Measurements from ENCODE around the gene GAL. TPM values are rescaled to one million over a fixed set of nuclear protein-coding genes. Genes with fewer than 3 reads are reported as not detected.
"Not testable (repeated sequence)": the region's sequence is repeated elsewhere in the genome, so short reads cannot be mapped to it uniquely, and the experiment has no call there.

Gene GAL
- 0.57 TPM in 1 of 2 replicates, not detected in the other for total RNA-seq (2014; rRNA removed; shearing (Covaris generic))

GRCh38 chr11:68684385-68685356 lies at the start of gene GAL:
Gene GAL (plus strand): TSS chr11:68684544. CDS start chr11:68684924, 380 bp downstream.
- no peak for DNase-seq (ENCODE audit: low spot score)

- not testable (repeated sequence) for DNase-seq (ENCODE audit: low spot score)
Measured at GRCh38 chr11:68634606-68635005, 49.7 kb upstream of the GAL start.

- not testable (repeated sequence) for DNase-seq (ENCODE audit: low spot score)
Measured at GRCh38 chr11:68635172-68635571, 49.2 kb upstream of the GAL start.

GRCh38 chr11:68635883-68636282 lies 48.5 kb upstream of the GAL start:
- DNase-seq (ENCODE audit: low spot score) = not testable (repeated sequence)

- not testable (repeated sequence) for DNase-seq (ENCODE audit: low spot score)
Measured at GRCh38 chr11:68639322-68639721, 45.0 kb upstream of the GAL start.

GRCh38 chr11:68641880-68642279 lies 42.5 kb upstream of the GAL start:
- no peak for DNase-seq (ENCODE audit: low spot score)

GRCh38 chr11:68643585-68643984 lies 40.8 kb upstream of the GAL start:
- no peak for DNase-seq (ENCODE audit: low spot score)

GRCh38 chr11:68646832-68647231 lies 37.5 kb upstream of the GAL start:
- no peak for DNase-seq (ENCODE audit: low spot score)

- no peak for DNase-seq (ENCODE audit: low spot score)
Measured at GRCh38 chr11:68649851-68650555, 34.3 kb upstream of the GAL start.

GRCh38 chr11:68650801-68651200 lies 33.5 kb upstream of the GAL start:
- no peak for DNase-seq (ENCODE audit: low spot score)

- no peak for DNase-seq (ENCODE audit: low spot score)
Measured at GRCh38 chr11:68651208-68651984, 32.9 kb upstream of the GAL start.

GRCh38 chr11:68651985-68652682 lies 32.2 kb upstream of the GAL start:
- DNase-seq (ENCODE audit: low spot score) = no peak

GRCh38 chr11:68652683-68653156 lies 31.6 kb upstream of the GAL start:
- no peak for DNase-seq (ENCODE audit: low spot score)

- no peak for DNase-seq (ENCODE audit: low spot score)
Measured at GRCh38 chr11:68653486-68654430, 30.6 kb upstream of the GAL start.

- DNase-seq (ENCODE audit: low spot score) = no peak
Measured at GRCh38 chr11:68654978-68655377, 29.4 kb upstream of the GAL start.

- no peak for DNase-seq (ENCODE audit: low spot score)
Measured at GRCh38 chr11:68655406-68655805, 28.9 kb upstream of the GAL start.

- DNase-seq (ENCODE audit: low spot score) = no peak
Measured at GRCh38 chr11:68655806-68656205, 28.5 kb upstream of the GAL start.

GRCh38 chr11:68657021-68657780 lies 27.1 kb upstream of the GAL start:
- DNase-seq (ENCODE audit: low spot score) = no peak

GRCh38 chr11:68658097-68658496 lies 26.2 kb upstream of the GAL start:
- no peak for DNase-seq (ENCODE audit: low spot score)

All from A172 (cell line).